Measurements from ENCODE around the gene DLG4.

DLG4 gene

GRCh38 chr17:7219812-7220592 is at the start of gene DLG4, which contains the start of gene ACADVL:
DLG4 (minus strand) TSS chr17:7219836.
ACADVL (plus strand) TSS chr17:7219938; CDS start chr17:7219985, 47 bp downstream.
- DNase-seq (ENCODE audit: low read depth in 2 of 2), result peak; percentile 55 to 76

GRCh38 chr17:7266784-7267183 is 47.1 kb upstream of the DLG4 start:
- DNase-seq (ENCODE audit: low read depth in 2 of 2), result no peak

GRCh38 chr17:7263801-7264078 is 44.1 kb upstream of the DLG4 start:
- no peak for DNase-seq (ENCODE audit: low read depth in 2 of 2)

- DNase-seq (ENCODE audit: low read depth in 2 of 2), result no peak
These were observed 43.5 kb upstream of the DLG4 start for GRCh38 chr17:7262935-7263800.

GRCh38 chr17:7262192-7262934 is 42.7 kb upstream of the DLG4 start, which contains the start of gene CLDN7:
CLDN7 (minus strand) TSS chr17:7262478; CDS start chr17:7262043, 435 bp downstream.
- DNase-seq (ENCODE audit: low read depth in 2 of 2), result no peak

GRCh38 chr17:7261379-7262191 is 41.9 kb upstream of the DLG4 start:
- DNase-seq (ENCODE audit: low read depth in 2 of 2), result peak in 1 of 2 donors; percentile 30

- no peak for DNase-seq (ENCODE audit: low read depth in 2 of 2)
These were observed 41.2 kb upstream of the DLG4 start for GRCh38 chr17:7260651-7261378.

- DNase-seq (ENCODE audit: low read depth in 2 of 2), result no peak
These were observed 40.5 kb upstream of the DLG4 start for GRCh38 chr17:7260151-7260550.

- no peak for DNase-seq (ENCODE audit: low read depth in 2 of 2)
These were observed 39.9 kb upstream of the DLG4 start for GRCh38 chr17:7259555-7259889.

GRCh38 chr17:7258731-7259554 is 39.3 kb upstream of the DLG4 start:
- no peak for DNase-seq (ENCODE audit: low read depth in 2 of 2)

GRCh38 chr17:7256766-7257456 is 37.3 kb upstream of the DLG4 start:
- DNase-seq (ENCODE audit: low read depth in 2 of 2), result no peak

GRCh38 chr17:7254511-7254910 is 34.9 kb upstream of the DLG4 start:
- DNase-seq (ENCODE audit: low read depth in 2 of 2), result no peak

- DNase-seq (ENCODE audit: low read depth in 2 of 2), result no peak
These were observed 33.4 kb upstream of the DLG4 start for GRCh38 chr17:7253082-7253481.

- peak; percentile 65 to 80 for DNase-seq (ENCODE audit: low read depth in 2 of 2)
These were observed 32.8 kb upstream of the DLG4 start, which contains the start of gene ELP5 for GRCh38 chr17:7252176-7253043. ELP5 (plus strand) TSS chr17:7252215; CDS start chr17:7252551, 336 bp downstream.

- peak; percentile 98 to 99 for DNase-seq (ENCODE audit: low read depth in 2 of 2)
These were observed 32.1 kb upstream of the DLG4 start, which contains the start of gene CTDNEP1 for GRCh38 chr17:7251661-7252175. CTDNEP1 (minus strand) TSS chr17:7251734; CDS start chr17:7251296, 438 bp downstream.

- DNase-seq (ENCODE audit: low read depth in 2 of 2), result peak in 1 of 2 donors; percentile 28
These were observed 31.3 kb upstream of the DLG4 start for GRCh38 chr17:7250695-7251627.

GRCh38 chr17:7249830-7250229 is 30.2 kb upstream of the DLG4 start:
- DNase-seq (ENCODE audit: low read depth in 2 of 2), result no peak
